GM21526 (cell line): ENCODE data around the gene SMIM44.

Experiments used
- ATAC-seq: cut with Tn5 transposase; IDR thresholded peaks from one replicate; pipeline ENCODE4 v1.9.1; 2021; ENCODE audit warnings: moderate library complexity; ENCODE audit not compliant: unreplicated experiment, low FRiP score

The SMIM44 gene

DNA sequence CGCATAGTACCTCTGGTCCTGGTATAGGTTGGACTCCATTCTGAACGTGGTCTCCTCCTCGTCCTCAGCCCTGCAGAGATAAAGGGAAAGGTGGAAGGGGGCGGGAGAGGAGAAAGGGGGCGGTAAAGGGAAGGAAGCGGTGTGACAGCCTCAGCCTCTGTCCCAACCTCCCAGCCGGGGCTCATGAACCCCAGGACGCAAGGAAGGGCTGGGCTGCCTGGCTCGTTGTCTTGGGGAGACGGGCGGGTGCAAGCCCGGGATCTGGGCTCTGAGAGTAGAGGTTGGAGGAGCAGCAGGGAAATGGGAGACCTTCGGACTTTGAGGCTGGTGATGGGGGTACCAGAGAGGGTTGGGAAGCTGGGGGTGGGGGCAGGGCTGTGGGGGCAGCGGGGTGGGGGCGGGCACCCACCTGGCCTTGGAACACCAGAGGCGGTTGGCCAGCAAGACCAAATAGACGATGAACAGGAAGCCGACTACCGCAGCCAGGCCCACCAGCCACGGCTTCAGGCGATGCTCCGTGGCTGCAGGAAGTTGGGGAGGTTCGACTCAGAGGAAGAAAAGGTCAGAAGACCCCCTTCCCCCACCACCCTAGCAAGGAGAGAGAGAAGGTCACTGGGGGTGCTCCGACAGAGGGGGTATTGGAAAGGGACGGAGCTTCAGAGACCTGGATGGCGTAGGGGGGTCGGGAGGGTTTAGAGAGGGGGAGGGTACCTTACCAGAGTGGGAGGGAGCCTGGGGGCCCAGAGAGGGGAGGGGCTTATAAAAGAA, 4.6 kb downstream of the SMIM44 start:
- ATAC-seq: no peak

DNA sequence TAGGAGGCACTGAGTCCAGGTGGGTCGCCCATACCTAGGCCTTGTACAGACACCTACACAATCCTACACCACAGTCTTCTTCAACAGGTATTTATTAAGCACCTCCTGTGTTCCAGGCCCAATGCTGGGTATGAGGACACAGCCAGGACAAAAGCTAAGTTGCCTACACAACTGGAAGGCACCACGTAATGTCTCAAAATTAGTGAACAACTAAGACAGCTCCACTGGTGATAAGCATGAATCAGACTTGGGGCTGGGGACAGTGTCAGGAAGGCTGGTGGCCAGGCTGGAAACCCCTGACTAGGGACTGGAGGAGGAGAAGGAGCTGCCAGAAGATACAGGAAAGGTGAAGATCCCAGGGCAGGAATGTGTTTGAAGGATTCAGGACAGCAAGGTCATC, 5.3 kb downstream of the SMIM44 start:
- ATAC-seq: no peak

DNA sequence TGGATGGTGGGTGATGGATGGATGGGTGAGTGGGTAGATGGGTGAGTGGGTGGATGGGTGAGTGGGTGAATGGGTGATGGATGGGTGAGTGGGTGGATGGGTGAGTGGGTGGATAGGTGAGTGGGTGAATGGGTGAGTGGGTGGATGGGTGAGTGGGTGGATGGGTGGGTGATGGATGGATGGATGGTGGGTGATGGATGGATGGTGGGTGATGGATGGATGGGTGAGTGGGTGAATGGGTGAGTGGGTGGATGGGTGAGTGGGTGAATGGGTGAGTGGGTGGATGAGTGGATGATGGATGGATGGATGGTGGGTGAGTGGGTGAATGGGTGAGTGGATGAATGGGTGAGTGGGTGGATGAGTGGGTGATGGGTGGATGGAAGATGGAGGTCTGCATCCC, 5.7 kb downstream of the SMIM44 start:
- ATAC-seq: no peak

DNA sequence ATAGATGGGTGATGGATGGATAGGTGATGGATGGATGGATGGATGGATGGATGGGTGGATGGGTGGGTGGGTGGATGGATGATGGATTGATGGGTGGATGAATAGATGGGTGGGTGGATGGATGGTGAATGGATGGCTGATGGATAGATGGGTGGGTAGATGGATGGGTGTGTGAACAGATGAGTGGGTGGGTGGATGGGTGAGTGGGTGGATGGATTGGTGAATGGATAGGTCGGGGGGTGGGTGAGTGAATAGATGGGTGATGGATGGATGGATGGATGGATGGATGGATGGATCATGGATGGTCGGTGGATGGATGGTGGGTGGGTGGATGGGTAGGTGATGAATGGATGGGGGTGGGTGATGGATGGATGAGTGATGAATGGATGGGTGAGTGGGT, 6.4 kb downstream of the SMIM44 start:
- no peak for ATAC-seq

DNA sequence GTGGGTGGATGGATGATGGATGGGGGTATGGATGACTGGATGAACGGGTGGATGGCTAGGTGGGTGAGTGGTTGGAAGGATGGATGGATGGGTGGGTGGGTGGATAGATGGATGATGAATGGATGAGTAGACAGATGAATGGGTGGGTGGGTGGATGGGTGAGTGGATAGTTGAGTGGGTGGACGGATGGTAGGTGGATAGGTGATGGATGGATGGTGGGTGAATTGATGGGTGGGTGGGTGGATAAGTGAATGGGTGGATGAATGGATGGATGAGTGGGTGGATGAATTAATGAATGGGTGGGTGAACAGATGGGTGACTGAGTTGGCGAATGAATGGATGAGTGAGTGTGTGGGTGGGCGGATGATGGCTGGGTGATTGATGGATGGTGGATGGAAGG, 7.8 kb downstream of the SMIM44 start:
- ATAC-seq: no peak

DNA sequence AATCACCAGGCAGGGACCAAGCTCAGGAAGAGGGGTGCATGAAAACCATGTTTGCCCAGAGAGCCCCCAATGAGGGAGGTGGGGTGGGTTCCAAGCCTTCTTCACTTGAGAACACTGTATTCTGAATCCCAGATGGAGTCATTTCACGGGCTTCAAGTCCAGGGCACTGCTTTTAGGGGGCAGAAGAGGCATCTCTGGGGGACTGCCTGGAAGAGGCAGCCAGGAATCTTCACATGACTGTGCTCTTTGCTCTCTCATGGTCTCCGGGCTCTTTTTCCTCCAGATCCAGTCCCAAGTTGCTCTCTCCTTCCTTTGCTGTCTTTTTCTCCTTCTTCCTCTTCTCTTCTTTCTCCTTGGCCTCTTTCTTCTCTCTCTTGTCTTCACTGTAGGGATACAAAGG, 8.6 kb downstream of the SMIM44 start:
- ATAC-seq: no peak

DNA sequence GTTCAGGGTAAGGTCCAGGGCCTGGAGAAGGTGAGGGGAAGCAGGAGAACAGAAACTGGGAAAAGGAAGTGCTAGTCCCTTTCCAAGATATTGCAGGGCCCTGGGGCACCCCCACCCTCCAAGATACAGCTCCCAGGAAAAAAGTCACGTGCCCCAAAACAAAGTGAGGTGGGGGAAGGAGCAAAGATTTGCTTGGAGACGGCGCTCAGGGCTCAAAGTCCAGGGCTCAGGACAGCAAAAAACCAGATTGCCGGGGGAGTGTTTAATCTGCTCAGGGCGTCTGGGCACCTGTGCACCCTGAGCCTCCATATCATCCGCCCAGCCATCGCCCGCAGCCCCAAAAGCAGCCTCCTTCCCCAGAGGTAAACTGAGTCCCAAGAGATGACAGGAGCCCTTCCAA, 9.2 kb downstream of the SMIM44 start:
- ATAC-seq: no peak

DNA sequence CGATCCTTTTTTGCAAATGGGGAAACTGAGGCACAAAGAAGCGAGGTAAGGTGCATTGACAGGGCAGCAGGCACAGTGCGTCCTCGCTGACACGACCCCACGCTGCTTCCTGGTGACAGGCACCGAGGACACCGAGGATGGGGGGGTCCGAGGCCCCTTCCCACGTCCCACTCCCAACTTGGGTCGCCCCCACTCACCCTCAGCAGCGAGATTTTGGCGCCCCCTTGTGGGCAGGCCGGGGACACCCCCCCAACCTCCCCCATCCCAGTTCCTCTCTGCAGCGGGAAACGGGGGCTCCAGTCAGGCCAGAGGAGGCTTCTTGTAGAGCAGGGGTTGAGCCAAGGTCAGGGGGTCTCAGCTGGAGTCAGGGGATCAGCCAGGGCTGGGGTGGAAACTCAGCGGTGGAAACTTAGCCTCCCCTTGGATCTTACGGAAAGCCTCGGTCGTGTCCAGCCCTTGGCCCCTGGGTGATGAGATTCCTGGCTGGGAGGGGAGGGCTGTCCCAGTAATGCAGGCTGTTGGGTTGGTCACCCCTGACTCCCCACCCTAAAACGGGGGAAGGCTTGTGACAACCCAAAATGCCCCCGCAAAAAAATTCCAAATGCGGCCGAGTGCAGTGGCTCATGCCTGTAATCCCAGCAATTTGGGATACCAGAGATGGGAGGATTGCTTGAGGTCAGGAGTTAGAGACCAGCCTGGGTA, 11.1 kb downstream of the SMIM44 start:
- ATAC-seq: no peak

DNA sequence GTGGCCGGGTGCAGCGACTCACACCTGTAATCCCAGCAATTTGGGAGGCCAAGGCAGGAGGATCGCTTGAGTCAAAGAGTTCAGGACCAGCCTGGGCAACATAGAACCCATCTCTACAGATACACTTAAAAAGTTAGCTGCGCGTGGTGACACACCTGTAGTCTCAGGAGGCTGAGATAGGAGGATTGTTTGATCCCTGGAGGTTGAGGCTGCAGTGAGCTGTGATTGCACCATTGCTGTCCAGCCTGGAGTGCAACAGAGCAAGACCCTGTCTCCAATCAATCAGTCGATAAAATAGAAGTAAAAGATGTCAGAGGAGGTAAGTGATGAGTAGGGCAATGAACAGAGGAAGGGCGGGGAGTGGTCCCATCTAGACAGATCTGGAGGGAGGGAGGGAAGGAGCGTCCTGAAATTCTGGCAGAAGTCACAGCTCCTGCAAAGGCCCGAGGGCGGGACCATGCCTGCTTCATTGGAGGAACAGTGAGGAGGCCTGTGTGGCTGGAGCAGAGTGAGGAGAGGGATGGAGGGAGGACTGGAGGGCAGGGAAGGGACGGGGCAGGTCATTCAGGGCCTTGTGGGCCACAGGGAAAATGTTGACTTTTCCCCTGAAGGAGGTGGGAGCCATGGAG, 12.6 kb downstream of the SMIM44 start:
- no peak for ATAC-seq

DNA sequence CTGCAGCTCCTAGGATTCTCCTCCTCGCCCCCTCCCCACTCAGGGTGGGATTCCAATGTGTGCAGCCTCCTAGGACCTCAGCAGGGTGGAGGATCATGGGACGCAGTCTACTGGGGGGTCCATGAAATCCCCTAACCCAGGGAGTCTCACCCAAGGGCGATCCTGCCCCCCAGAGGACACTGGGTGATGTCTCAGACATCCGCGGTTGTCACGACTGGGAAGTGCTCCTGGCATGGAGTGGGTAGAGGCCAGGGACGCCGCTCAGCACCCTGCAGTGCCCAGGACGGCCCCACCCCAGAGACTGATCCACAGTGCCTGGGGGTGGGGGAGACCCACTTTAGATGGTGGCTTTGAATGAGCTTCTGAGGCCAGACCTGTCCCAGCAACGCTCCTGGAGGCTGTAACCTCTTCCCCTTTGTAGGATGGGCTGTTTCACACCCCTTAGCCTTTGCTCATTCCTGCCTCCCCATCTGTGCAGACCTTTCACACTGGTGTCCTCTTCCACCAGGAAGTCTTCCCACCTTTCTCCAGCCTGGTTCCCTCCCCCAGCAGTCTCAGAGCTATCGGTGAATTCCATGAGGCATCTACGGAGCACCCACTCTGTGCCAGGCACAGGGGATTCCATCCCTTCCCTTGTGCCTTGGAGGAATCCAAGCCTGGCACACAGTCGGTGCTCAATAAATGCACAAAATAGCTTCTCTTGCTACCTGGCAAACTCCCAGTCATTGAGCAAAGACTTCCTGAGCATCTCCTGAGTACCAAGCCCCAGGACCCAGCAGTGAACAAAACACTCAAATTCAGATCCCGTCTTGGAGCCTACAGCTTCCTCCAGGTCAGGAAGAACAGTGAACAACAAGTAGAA, 13.4 kb downstream of the SMIM44 start:
- ATAC-seq: no peak

DNA sequence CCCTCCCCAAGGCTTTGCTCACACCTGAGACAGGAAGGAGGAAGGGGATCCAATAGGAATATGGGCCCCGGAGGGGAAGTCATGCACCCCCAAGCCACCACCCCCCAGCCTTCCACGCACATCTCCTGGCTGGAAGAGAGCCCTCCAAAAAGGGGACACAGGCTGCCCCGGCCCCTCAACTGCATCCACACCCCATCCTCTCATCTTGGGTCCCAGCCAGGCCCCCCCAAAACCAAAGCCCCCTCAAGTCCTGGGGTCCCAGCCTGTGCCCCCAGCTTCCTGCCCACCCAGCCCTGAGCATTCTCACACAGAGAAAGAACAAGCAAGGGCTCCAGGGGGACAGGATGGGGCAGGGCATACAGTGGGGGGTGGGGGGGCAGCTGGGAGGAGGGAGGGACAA, 15.0 kb downstream of the SMIM44 start:
- no peak for ATAC-seq

DNA sequence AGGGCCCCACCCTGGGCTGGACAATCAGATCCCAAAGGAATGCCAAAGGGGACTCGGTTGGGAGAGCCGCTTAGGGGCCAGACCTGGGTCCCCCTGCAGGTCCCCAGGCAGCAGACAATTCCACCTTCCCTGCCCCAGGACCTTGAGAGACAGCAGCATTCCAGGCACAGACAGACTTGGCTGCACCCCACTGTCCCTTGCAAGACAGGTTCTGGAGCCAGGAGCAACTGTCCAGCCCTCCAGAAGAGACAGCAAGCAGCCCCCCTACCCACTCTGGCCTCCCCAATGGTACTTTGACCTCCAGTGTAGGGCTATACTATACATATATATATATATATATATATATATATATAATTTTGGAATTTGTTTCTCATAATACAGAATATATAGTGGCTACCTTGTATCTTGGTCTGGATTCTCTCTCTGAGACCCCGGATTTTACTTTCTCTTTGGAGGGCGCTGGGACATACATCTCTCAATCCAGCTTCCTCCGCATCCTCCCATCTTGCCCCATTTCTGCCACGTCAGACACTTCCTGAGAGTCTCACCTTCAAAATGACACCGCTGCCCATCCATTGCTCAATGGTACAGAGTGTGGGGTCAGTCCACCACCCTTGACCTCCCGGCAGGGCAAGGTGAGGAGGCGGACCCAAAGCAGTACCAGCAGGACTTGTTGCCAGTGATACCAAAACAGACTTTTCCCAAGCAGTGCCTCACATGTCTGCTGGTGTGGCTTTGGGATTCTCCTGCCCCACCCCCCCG, 15.6 kb downstream of the SMIM44 start:
- ATAC-seq: no peak

DNA sequence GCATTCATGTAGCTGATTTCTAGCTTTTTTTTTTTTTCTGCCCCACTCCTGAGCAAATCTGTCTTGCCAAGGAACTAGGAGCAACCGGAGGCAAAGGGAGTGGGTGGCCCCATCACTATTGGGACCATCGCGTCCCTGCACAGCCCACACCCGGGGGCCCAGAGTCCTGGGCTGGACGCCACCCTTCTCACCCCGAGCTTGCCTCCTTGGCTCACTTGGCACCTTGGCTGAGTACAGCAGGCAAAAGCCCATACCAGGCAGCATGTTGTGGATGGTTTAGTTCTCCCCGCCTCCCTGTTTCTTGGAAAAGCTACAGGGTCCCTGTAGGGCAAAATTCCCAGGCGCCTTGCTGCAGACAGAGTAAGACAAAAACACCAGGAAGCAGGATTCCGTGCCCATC, 16.6 kb downstream of the SMIM44 start:
- ATAC-seq: no peak

DNA sequence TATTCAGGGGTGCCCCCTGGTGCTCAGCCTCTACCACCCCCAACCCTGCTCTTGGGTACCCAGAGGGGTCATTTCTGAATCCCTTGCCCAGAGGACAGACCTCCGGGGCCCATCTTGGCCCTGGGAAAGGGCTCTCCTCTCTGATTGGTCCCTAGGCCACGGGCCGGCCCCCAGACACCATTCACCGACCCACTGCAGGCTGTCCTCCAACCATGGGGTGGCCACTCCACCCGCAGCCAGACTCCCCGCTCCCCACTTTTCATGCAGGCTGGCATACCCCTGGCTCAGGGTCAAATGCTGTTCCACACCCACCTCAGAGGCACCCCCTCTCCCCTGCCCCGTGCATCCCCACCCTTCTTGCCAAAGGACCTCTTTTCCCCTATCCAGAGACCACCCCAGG, 17.7 kb downstream of the SMIM44 start:
- ATAC-seq: no peak

DNA sequence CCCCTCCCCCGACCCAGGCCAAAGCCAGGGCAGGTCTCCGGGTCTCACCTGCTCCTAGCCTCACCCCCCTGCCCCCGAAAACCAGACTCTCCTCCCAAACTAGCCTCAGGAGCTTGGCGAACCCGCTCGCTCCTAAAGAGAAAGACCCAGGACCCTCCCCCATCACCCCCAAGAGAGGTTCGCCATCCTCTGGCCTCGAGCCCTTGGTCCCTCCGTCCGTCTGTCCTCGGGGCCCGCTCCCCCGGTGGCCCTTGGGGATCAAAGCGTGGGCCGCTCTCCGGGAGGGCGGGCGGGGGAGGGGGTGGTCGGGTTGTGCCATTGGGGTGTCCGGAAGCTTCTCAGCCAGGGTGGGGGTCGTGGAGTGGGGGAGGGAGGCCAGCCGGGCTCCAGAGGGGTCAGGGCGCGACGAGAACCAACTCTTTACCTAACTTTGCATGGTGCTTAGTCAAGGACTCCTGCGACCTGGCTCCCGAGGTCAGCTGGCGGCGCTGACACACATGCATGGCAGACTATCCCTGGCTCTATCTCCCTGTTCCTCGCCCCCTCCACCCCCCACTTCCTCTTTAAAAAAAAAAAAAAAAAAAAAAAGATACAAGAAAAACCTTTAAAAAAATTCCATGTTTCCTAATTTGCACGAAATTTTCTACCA, 18.5 kb downstream of the SMIM44 start:
- ATAC-seq: no peak

DNA sequence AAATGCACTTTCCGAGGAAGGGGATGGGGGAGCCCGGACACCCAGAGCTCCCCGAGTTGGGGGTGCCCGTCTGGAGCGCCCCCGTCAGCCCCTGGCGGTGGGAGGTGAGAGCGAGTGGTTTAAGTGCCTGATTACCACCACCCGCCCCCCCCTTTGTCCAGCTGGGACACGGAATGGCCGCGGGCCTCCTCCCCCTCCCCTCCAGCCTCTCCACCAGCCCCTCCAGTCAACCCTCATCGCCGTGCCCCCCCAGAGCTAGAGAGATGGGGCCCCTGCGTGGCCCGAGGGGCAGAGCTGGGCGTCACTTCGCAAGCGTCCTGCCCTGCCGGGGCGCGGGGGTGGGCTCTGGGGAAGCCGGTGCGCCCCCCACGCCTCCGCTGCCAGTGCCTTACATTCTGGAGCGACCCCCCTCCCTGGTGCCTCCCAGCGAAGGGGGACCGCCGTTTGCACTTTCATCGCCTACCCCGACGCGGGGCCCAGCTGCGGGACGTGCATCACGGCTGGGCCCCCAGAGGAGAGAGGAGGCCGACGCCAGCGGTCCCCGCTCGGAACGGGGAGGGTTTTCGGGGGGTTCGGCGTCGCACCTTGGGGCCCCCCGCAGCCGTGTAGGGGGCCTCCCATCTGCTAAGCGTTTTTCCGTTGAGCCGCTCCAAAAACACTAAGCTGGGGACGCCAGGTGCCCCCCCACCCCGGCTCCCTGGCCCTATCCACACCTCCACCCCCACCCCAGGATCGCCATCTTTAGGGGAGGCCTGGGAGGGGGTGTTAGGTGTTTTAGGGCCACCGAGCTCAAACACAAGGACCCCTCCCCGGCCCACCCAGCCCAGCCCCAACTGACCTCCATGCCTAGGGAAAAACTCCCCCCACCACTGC, 19.3 kb downstream of the SMIM44 start:
- ATAC-seq: no peak

DNA sequence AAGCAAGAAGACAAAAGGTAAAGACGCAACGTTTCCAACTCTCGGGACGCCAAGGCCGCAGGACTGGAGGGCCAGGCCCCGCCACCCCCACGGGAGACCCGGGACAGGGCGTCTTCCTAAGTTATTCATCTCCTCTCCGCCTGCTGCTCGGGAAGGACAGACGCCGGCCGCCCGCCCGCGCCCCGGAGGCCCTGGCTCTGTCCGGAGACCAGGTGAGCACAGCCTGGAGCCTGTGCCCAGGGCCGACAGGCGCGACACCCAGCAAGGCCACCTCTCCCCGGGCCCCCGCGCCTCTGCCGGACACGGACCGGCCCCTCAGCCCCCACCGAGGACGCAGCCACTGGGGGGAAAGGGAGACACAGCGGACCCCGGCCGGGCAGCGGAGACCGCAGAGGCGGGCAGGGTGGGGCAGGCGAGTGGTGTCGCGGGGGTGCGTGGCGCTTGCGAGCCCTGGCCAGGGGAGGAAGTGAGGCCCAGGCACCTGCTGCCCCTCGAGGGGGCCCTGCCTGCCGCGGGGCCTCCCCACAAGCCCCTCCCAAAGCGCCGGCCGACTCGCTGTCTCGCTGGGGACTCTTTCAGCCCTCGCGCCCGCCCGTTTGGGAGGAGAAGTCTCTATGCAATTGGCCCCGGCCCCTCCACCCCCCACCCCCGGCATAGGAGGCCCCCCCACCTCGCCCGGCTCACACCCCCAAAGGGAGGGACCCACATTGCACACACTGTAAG, 20.1 kb downstream of the SMIM44 start:
- ATAC-seq: no peak

DNA sequence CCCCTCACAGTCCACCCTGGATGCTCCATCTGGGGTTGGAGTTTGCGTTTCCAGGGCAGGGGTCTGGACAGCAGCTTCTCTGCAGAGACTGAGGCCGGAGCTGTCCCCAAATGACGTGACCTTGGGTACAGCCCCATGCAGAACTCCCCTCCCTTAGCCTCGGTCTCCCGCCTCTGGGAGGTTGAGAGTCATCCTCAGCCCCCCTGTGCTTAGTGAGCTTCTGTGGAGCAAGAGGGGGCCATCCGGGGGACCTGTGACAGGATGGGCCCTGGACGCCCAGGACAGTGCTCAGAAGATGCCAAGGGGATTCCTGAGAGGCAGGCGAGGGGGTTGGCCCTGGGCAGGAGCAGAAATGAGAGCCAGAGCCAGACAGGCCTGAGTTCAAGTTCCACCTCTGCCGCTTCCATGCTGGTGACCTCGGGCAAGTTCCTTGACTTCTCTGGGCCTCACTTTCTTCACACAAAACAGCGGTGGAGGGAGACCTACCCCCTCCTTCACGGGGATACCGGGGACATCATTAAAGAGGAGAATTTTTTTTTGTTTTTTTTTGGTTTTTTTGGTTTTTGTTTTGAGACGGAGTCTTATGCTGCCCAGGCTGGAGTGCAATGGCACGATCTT, 23.2 kb downstream of the SMIM44 start:
- ATAC-seq: no peak
